GM21526 (cell line): ENCODE measurements around the gene NCOA7.
"Not testable (repeated sequence)": the region's sequence is repeated elsewhere in the genome, so short reads cannot be mapped to it uniquely, and the experiment has no call there.

Source experiments
- ATAC-seq: cut with Tn5 transposase; IDR thresholded peaks from one replicate; pipeline ENCODE4 v1.9.1; 2021; ENCODE audit warnings: moderate library complexity; ENCODE audit not compliant: unreplicated experiment, low FRiP score

NCOA7 gene

GRCh38 chr6:125940247-125941041, 149.7 kb downstream of the NCOA7 start:
- ATAC-seq = no peak

GRCh38 chr6:125942672-125943527, 152.1 kb downstream of the NCOA7 start:
- no peak for ATAC-seq

GRCh38 chr6:125943528-125944433, 153.0 kb downstream of the NCOA7 start:
- ATAC-seq = no peak

GRCh38 chr6:125944434-125944816, 153.7 kb downstream of the NCOA7 start:
- ATAC-seq = no peak

- ATAC-seq = no peak
These were observed 154.1 kb downstream of the NCOA7 start for GRCh38 chr6:125944896-125945295.

- no peak for ATAC-seq
These were observed 154.8 kb downstream of the NCOA7 start for GRCh38 chr6:125945378-125946141.

- ATAC-seq = no peak
These were observed 156.9 kb downstream of the NCOA7 start for GRCh38 chr6:125947615-125948014.

- no peak for ATAC-seq
These were observed 157.7 kb downstream of the NCOA7 start for GRCh38 chr6:125948455-125948854.

- ATAC-seq = no peak
These were observed 158.3 kb downstream of the NCOA7 start for GRCh38 chr6:125949069-125949468.

GRCh38 chr6:125950293-125950692, 159.5 kb downstream of the NCOA7 start:
- ATAC-seq = no peak

- ATAC-seq = not testable (repeated sequence)
These were observed 160.0 kb downstream of the NCOA7 start for GRCh38 chr6:125950716-125951115.

GRCh38 chr6:125951323-125951722, 160.6 kb downstream of the NCOA7 start:
- no peak for ATAC-seq

- no peak for ATAC-seq
These were observed 162.2 kb downstream of the NCOA7 start for GRCh38 chr6:125952764-125953501.

- ATAC-seq = no peak
These were observed 162.7 kb downstream of the NCOA7 start for GRCh38 chr6:125953502-125953875.

GRCh38 chr6:125954735-125955339, 164.1 kb downstream of the NCOA7 start:
- no peak for ATAC-seq

- ATAC-seq = no peak
These were observed 165.2 kb downstream of the NCOA7 start for GRCh38 chr6:125955973-125956372.

GRCh38 chr6:125956506-125957390, 166.0 kb downstream of the NCOA7 start, which contains the start of gene HINT3:
TSS of gene HINT3 (plus strand) at chr6:125956770. CDS start at chr6:125956978, 208 bp downstream.
- peak; percentile 93 for ATAC-seq

GRCh38 chr6:125957391-125957693, 166.6 kb downstream of the NCOA7 start:
- no peak for ATAC-seq
